Astrocyte of the cerebellum (primary cell): ENCODE measurements around the gene CRYL1.

ENCODE experiments used
- DNase-seq: peaks from one replicate; pipeline ENCODE4 v3.0.0-alpha.2; 2011; ENCODE audit warnings: low read depth
- H3K4me3 ChIP-seq: 2 replicates; pipeline ENCODE4 v1.5.1; 2011; ENCODE audit warnings: mild to moderate bottlenecking, low read depth, low read length, moderate library complexity
- in situ Hi-C: cut with HindIII; loops from 2 replicates; pipeline ENCODE4 v1.10.0; 2017; ENCODE audit warnings: low sequenced_read_pairs
- TF ChIP-seq, protein P1 (sequence below): IDR thresholded peaks from 2 replicates; pipeline ENCODE4 v1.5.1; 2012; ENCODE audit warnings: low read length, low read depth, moderate library complexity, mild to moderate bottlenecking; ENCODE audit errors: missing control alignments

The CRYL1 gene

DNA sequence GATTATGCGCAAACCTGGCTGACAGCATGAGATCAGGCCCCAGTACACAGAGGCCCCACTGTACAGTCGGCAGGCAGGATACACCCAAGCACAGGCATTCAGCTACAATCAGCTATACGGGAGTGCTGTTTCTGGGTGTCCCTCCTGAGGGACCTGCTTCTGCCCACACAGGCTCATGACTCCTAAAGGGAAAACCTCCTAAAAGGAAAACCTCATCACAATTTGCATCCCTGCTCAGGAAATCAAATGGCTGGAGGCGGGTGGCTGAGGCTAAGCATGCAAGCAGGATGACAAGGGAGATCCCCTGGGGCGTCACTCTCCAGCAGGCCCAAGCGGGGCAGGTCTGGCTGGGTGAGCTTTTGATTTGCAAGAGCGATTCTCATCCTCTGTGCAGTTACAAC lies 99.8 kb downstream of the CRYL1 start:
- in situ Hi-C loops: no loop called here
- no peak overlapping the region for H3K4me3 ChIP-seq
- TF ChIP-seq, protein P1, sequence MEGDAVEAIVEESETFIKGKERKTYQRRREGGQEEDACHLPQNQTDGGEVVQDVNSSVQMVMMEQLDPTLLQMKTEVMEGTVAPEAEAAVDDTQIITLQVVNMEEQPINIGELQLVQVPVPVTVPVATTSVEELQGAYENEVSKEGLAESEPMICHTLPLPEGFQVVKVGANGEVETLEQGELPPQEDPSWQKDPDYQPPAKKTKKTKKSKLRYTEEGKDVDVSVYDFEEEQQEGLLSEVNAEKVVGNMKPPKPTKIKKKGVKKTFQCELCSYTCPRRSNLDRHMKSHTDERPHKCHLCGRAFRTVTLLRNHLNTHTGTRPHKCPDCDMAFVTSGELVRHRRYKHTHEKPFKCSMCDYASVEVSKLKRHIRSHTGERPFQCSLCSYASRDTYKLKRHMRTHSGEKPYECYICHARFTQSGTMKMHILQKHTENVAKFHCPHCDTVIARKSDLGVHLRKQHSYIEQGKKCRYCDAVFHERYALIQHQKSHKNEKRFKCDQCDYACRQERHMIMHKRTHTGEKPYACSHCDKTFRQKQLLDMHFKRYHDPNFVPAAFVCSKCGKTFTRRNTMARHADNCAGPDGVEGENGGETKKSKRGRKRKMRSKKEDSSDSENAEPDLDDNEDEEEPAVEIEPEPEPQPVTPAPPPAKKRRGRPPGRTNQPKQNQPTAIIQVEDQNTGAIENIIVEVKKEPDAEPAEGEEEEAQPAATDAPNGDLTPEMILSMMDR: no peak
- no peak for DNase-seq

DNA sequence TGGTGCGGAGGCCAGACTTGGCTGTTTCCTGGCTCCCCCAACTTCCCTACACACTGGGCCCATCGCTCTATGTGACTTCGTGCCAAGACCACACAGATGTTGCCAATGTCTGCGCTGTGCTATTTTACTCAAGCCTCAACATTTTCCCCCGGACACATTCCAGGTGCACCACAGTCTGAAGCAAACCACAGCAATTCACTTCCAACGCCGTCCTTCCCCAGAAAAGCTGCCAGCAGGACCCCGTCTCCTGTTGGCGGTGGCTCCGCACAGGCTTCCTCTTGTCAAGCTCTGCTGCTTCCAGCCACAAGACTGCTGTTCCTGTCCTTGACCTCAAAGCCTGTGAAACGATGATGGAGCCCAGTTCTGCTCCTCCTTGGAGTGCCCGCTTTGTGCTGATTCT lies 100.7 kb downstream of the CRYL1 start:
- TF ChIP-seq, protein P1: no peak

DNA sequence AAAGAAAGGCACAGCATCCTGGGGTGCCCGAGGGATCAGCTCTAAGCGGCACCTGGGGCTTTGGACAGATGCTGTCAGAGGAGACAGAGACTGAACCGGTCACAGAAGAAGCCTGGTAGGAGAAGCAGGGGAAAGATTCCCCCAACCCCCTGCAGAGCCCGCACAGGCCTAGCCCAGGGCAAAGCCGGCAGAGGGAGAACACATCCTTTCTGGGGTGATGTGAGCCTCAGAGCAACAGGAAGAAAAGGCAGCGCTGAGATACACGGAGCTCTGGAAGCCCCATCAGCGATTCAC lies 101.2 kb downstream of the CRYL1 start:
- TF ChIP-seq, protein P1: no peak
- in situ Hi-C loops: loop anchor here (5.0 kb wide), 1 partner anchor 42 kb away; no protein-coding TSS in a partner anchor

More for the DNA sequence above, 100.7 kb downstream of the CRYL1 start:
- in situ Hi-C loops: loop anchor here (5.0 kb wide), 1 partner anchor 43 kb away; no protein-coding TSS in a partner anchor
- no peak overlapping the region for H3K4me3 ChIP-seq
- peak; percentile 99 for DNase-seq

DNA sequence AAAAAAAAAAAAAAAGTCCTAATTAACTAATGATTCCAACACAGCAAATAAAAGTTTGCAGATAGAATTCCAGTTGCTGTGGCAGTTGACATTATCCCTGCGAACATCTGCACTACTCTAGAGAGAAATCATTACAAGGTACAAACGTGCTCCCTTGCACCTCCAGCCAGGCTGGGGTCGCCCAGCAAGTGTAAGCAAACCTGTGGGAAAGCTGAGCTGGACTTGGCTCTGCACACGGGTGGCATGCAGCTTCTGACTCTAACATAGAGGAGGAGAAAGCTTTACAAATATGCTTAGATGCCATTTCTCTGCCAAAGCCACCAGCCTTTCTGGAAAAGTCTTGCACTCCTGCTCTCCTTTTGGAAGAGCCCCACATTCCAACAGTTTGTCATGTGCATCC lies 103.3 kb downstream of the CRYL1 start:
- DNase-seq: no peak
- H3K4me3 ChIP-seq: no peak overlapping the region
- in situ Hi-C loops: loop anchor here (5.0 kb wide), 1 partner anchor 40 kb away; no protein-coding TSS in a partner anchor
- TF ChIP-seq, protein P1: no peak

More for the DNA sequence above, 101.2 kb downstream of the CRYL1 start:
- H3K4me3 ChIP-seq: no peak overlapping the region
- no peak for DNase-seq

DNA sequence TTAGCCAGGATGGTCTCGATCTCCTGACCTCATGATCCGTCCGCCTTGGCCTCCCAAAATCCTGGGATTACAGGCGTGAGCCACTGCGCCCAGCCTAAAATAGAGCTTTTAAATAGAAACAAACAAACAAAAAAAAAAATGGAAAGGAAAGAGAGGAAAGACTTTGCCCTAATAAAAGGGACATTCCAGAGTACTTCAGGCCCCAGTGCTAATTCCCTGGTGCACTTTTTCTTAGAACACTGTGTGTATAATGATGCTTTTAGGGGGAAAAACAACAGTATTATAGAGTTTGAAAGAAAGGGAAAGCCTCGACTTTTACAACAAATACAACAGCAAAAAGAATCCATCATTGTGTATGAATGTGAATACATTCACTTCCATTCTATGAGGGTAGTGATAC lies 104.7 kb downstream of the CRYL1 start:
- H3K4me3 ChIP-seq: no peak overlapping the region
- no peak for DNase-seq
- TF ChIP-seq, protein P1: no peak
- in situ Hi-C loops: loop anchor here (5.0 kb wide), 1 partner anchor 39 kb away; no protein-coding TSS in a partner anchor

DNA sequence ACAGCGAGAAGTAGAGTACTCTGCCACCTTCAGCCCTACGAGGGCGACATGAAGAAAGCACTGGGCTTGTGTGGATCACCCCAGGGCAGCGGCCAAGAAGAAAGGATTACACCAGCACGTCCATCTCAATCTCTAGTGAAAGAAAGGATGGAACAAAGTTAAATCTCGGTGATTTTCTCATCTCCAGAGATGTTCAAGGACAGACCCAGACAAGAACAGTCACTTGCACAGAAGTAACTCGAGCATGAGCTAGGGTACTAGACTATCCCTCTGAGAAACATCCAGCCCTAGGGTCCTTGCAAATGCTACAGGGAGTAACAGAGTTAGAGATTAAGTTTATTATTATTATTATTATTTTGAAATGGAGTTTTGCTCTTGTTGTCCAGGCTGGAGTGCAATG lies 106.7 kb downstream of the CRYL1 start:
- in situ Hi-C loops: no loop called here
- DNase-seq: no peak
- TF ChIP-seq, protein P1: no peak

More for the DNA sequence above, 106.7 kb downstream of the CRYL1 start:
- H3K4me3 ChIP-seq: no peak overlapping the region
